ENCODE data around the gene KSR1. TPM values are rescaled to one million over a fixed set of nuclear protein-coding genes. Genes with fewer than 3 reads are reported as not detected.
A peak's percentile ranks its signal among the peaks of the same experiment; 100 is the strongest.

KSR1 gene
- total and polyA plus RNA-seq, 2 experiments from 2014 or later: 0.98 to 2.5 TPM

- H2AFZ ChIP-seq: peak overlapping the region; percentile 88
- no peak for TF ChIP-seq EZH2 (IDR thresholded peaks at IDR 0.05; ENCODE audit: insufficient read depth, poor library complexity, severe bottlenecking)
- TF ChIP-seq EZH2phosphoT487 (IDR thresholded peaks at IDR 0.05; ENCODE audit: insufficient read depth, low read depth): no peak
- no peaks in the 10 kb centered on the region for H3K36me3 ChIP-seq (ENCODE audit: low read depth)
- DNase-seq: no peak
- no peaks in the 10 kb centered on the region for H3K9me2 ChIP-seq (ENCODE audit: insufficient read depth)
- H3K27ac ChIP-seq: no peak overlapping the region
- H3K79me2 ChIP-seq (ENCODE audit: insufficient read depth): peaks cover 7% of the 10 kb centered on the region; the same call in 1 of the 2 replicates
- WGBS, 2 experiments (ENCODE audit: low coverage in 1 of 2, low lambda C conversion rate in 2 of 2, missing lambda C conversion rate in 2 of 2): 2 to 3% methylated on average over 24 to 47 of the region's 57 CpGs
- peak overlapping the region; percentile 75 for H3K4me2 ChIP-seq (ENCODE audit: unreplicated experiment)
- in situ Hi-C loops (cut with MboI): loop anchor here (10.0 kb wide), 1 partner anchor 58 kb away; no protein-coding TSS in a partner anchor
- H3K4me1 ChIP-seq (ENCODE audit: insufficient read depth): peaks cover 13% of the 10 kb centered on the region
- no peaks in the 10 kb centered on the region for H3K9me3 ChIP-seq (ENCODE audit: low read depth)
- no peaks in the 10 kb centered on the region for H4K20me1 ChIP-seq (ENCODE audit: insufficient read depth)
- H3K4me3 ChIP-seq: peak overlapping the region; percentile 77
- peak overlapping the region; percentile 74 for H3K9ac ChIP-seq
- H3K27me3 ChIP-seq (replicated peaks; ENCODE audit: insufficient read depth): peaks cover 8% of the 10 kb centered on the region; the same call in 1 of the 2 replicates
- peaks cover 7% of the 10 kb centered on the region; the same call in 1 of the 2 replicates for H3F3A ChIP-seq (ENCODE audit: insufficient read depth)
These were observed 572 bp downstream of the KSR1 start for GRCh38 chr17:27456681-27457359.

DNA sequence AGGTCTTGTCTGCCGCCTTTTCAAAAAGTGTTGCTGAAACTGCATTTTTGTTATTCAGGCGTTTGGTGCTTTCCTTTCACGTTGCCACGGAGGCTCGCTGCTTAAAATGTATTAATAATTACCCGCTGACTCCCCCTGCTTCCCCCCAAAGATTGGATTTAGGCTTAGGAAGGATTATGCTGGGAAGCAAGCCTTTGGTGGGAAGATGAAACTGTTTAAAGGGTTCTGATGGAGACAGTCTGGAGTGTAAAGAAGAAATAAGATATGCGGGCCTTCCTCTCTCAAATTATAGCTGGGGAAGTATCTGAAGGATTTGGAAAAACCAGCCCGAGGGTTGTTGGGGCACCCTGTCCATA, 1.1 kb downstream of the KSR1 start:
- Histone ChIP-seq H3K4me3 (peak overlapping the region; percentile 77), H3F3A (ENCODE audit: insufficient read depth) (peaks cover 7% of the 10 kb centered on the region; the same call in 1 of the 2 replicates), H3K9me2 (ENCODE audit: insufficient read depth) (no peaks in the 10 kb centered on the region), H2AFZ (peak overlapping the region; percentile 88), H3K27ac (no peak overlapping the region), H3K36me3 (ENCODE audit: low read depth) (no peaks in the 10 kb centered on the region), H3K9ac (peak overlapping the region; percentile 74), H3K27me3 (replicated peaks; ENCODE audit: insufficient read depth) (peaks cover 6% of the 10 kb centered on the region; the same call in 1 of the 2 replicates), H3K4me2 (ENCODE audit: unreplicated experiment) (peak overlapping the region; percentile 75), H4K20me1 (ENCODE audit: insufficient read depth) (no peaks in the 10 kb centered on the region), H3K79me2 (ENCODE audit: insufficient read depth) (peaks cover 7% of the 10 kb centered on the region; the same call in 1 of the 2 replicates), H3K9me3 (ENCODE audit: low read depth) (no peaks in the 10 kb centered on the region), H3K4me1 (ENCODE audit: insufficient read depth) (peaks cover 13% of the 10 kb centered on the region)
- peak; percentile 38 for DNase-seq
- in situ Hi-C loops (cut with MboI): loop anchor here (10.0 kb wide), 1 partner anchor 57 kb away; no protein-coding TSS in a partner anchor
- no peak for TF ChIP-seq EZH2 (IDR thresholded peaks at IDR 0.05; ENCODE audit: insufficient read depth, poor library complexity, severe bottlenecking)
- 8 to 10% methylated on average over 8 of the region's 8 CpGs for WGBS, 2 experiments (ENCODE audit: low coverage in 1 of 2, low lambda C conversion rate in 2 of 2, missing lambda C conversion rate in 2 of 2)

DNA sequence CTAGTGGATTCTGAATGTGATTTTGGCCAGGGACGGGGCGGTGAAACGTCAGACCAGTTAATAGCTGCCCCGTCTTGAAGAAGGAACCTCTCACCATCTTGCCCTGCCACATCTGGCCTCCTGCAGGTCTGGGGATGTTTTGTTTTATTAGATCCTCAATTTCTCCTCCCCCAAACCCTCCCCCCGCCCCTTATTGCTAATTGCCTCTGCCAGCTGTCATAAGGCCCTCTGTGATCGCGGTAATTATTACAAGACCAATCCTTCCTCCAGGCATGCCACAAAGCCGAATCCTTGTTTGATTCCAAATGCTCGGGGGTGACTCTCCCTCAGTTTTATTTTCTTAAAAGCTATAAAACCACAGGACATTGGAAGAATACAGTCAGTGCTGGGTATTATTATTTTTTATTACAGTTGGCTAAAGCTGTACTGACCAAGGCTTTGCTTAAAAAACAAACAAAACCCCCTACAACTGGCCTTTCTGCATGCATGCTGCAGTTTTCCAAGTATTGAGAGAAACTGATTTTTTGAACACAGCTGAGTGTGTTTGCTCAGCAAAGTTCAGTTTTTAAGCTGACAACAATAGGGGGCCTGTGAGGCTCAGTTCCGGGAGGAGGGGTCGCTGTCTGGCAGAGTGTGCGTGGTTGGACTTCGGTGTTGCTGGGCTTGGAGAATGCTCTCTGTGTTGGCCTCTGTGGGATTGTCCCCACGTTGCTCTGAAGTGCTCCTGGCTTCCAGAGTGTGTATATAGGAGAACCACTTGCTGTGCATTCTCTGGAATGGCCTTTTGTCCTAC, 1.7 kb downstream of the KSR1 start:
- TF ChIP-seq EZH2phosphoT487 (IDR thresholded peaks at IDR 0.05; ENCODE audit: insufficient read depth, low read depth) (no peak), EZH2 (IDR thresholded peaks at IDR 0.05; ENCODE audit: insufficient read depth, poor library complexity, severe bottlenecking) (no peak)
- peak overlapping the region; percentile 88 for H2AFZ ChIP-seq
- H3K9me3 ChIP-seq (ENCODE audit: low read depth): no peaks in the 10 kb centered on the region
- H3K27me3 ChIP-seq (replicated peaks; ENCODE audit: insufficient read depth): 0 out of 2 replicates have a peak, but pooled peaks cover 3% of the 10 kb centered on the region
- H3F3A ChIP-seq (ENCODE audit: insufficient read depth): peaks cover 7% of the 10 kb centered on the region; the same call in 1 of the 2 replicates
- peaks cover 13% of the 10 kb centered on the region for H3K4me1 ChIP-seq (ENCODE audit: insufficient read depth)
- no peak overlapping the region for H3K27ac ChIP-seq
- peak overlapping the region; percentile 75 for H3K4me2 ChIP-seq (ENCODE audit: unreplicated experiment)
- DNase-seq: peak; percentile 41
- H3K9ac ChIP-seq: peak overlapping the region; percentile 74; the same call in 1 of the 2 replicates
- H3K9me2 ChIP-seq (ENCODE audit: insufficient read depth): no peaks in the 10 kb centered on the region
- peaks cover 11% of the 10 kb centered on the region; the same call in 1 of the 2 replicates for H3K79me2 ChIP-seq (ENCODE audit: insufficient read depth)
- no peaks in the 10 kb centered on the region for H3K36me3 ChIP-seq (ENCODE audit: low read depth)
- in situ Hi-C loops (cut with MboI): loop anchor here (10.0 kb wide), 1 partner anchor 57 kb away; no protein-coding TSS in a partner anchor
- WGBS, 2 experiments (ENCODE audit: low coverage in 1 of 2, low lambda C conversion rate in 2 of 2, missing lambda C conversion rate in 2 of 2): 34 to 35% methylated on average over 13 to 14 of the region's 14 CpGs
- H3K4me3 ChIP-seq: peak overlapping the region; percentile 77
- H4K20me1 ChIP-seq (ENCODE audit: insufficient read depth): no peaks in the 10 kb centered on the region

DNA sequence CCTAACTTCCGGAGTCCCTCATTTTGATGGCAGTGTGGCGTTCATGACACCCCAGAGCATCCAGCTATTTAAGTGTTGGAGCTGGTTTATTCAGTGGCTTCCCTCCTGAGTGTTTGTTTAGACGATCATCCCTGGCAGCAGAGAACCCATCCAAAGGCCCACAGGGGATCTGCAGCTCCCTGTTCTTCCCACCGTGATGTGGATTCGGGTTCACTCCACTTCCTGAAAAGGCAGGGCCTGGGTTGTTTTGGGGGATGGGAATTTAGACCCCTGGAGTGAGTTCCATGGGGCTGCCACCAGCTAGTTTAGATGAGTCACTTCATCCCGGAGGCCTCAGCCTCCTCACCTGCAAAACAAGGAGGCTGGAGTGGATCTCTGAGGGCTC, 2.3 kb downstream of the KSR1 start:
- DNase-seq: no peak
- in situ Hi-C loops (cut with MboI): loop anchor here (10.0 kb wide), 1 partner anchor 56 kb away; no protein-coding TSS in a partner anchor
- Histone ChIP-seq H3K9me3 (ENCODE audit: low read depth) (no peaks in the 10 kb centered on the region), H3K27ac (no peak overlapping the region), H3F3A (ENCODE audit: insufficient read depth) (peaks cover 7% of the 10 kb centered on the region; the same call in 1 of the 2 replicates), H4K20me1 (ENCODE audit: insufficient read depth) (no peaks in the 10 kb centered on the region), H3K36me3 (ENCODE audit: low read depth) (no peaks in the 10 kb centered on the region), H3K4me2 (ENCODE audit: unreplicated experiment) (no peak overlapping the region), H2AFZ (no peak overlapping the region), H3K9ac (no peak overlapping the region), H3K4me1 (ENCODE audit: insufficient read depth) (peaks cover 13% of the 10 kb centered on the region), H3K4me3 (no peak overlapping the region), H3K79me2 (ENCODE audit: insufficient read depth) (peaks cover 11% of the 10 kb centered on the region; the same call in 1 of the 2 replicates), H3K9me2 (ENCODE audit: insufficient read depth) (no peaks in the 10 kb centered on the region), H3K27me3 (replicated peaks; ENCODE audit: insufficient read depth) (0 out of 2 replicates have a peak, but pooled peaks cover 3% of the 10 kb centered on the region)
- WGBS, 2 experiments (ENCODE audit: low coverage in 1 of 2, low lambda C conversion rate in 2 of 2, missing lambda C conversion rate in 2 of 2): 51 to 59% methylated on average over 6 of the region's 6 CpGs
- TF ChIP-seq EZH2 (IDR thresholded peaks at IDR 0.05; ENCODE audit: insufficient read depth, poor library complexity, severe bottlenecking) (no peak), EZH2phosphoT487 (IDR thresholded peaks at IDR 0.05; ENCODE audit: insufficient read depth, low read depth) (no peak)

Measured in GM23248 (cell line).